ENCODE data around the gene POU6F1. TPM values are rescaled to one million over a fixed set of nuclear protein-coding genes. Genes with fewer than 3 reads are reported as not detected.

Gene POU6F1
- total RNA-seq, 1 donor from 2014 or later: 2.6 TPM

DNA sequence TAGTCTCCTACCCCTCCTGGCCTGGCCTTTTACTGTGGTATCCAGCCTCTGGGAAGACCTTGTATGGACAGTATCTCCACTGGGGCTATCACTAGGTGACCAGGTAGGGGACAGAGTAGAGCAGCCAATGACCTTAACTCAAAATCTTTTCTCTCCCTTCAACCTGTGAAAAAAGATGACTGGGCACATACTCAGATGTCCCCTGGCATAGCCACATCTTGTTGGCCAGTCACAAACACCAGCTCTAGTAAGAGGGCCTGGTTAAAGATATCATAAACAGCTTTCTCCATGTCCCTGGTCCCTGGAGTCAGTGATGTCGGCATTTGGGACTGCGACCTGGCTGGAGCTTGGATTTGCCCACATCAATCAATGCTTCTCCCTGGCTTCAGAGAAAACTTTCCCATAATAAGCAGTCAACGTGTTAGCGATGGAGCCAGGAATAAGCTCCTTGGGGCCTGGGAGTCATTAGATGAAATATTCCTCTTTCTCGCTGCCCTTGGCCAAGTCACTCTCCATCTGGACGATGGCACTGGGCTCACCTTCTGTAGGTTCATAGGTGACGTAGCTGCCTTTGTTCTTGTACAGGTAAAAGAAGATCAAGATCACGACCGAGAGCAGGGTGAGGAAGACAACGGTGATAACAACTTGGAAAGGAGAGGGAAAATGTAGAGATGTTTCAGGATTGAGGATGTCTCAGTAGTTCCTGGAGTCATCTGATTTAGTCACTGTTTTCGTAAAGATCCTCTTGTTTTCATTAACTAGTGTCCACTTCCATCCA, 27.8 kb upstream of the POU6F1 start:
- no peaks in the 10 kb centered on the region for H3K9me3 ChIP-seq (ENCODE audit: control insufficient read depth in 3 of 3, low read length in 3 of 3)
- no peak overlapping the region for H3K4me3 ChIP-seq (ENCODE audit: low read length in 3 of 3)
- no peaks in the 10 kb centered on the region for H3K27me3 ChIP-seq (ENCODE audit: control insufficient read depth in 3 of 3, insufficient read depth in 3 of 3, low read length in 3 of 3)
- H3K27ac ChIP-seq (ENCODE audit: low read depth, low read length): no peak overlapping the region
- peaks cover 8 to 11% (median 10%) of the 10 kb centered on the region in 3 donors for H3K4me1 ChIP-seq (ENCODE audit: control insufficient read depth in 3 of 3, insufficient read depth in 3 of 3, low read length in 3 of 3)
- peaks cover 22 to 33% (median 25%) of the 10 kb centered on the region in 3 donors for H3K36me3 ChIP-seq (ENCODE audit: control insufficient read depth in 3 of 3, insufficient read depth in 3 of 3, low read length in 3 of 3)
- H3K9ac ChIP-seq (ENCODE audit: low read depth in 1 of 3, low read length in 3 of 3): no peak overlapping the region

DNA sequence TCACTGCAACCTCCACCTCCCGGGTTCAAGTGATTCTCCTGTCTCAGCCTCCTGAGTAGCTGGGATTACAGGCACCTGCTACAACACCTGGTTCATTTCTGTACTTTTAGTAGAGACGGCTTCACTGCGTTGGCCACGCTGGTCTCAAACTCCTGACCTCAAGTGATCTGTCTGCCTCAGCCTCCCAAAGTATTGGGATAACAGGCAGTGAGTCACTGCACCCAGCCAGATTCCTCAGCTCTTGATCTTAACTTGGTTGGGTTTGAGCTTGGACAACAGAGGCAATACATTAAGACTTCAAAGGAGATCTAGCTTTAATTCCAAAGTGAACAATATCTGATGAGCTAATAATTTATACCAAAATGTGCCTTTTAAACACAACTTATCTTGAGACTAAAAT, 26.4 kb upstream of the POU6F1 start:
- Histone ChIP-seq H3K27me3 (ENCODE audit: control insufficient read depth in 3 of 3, insufficient read depth in 3 of 3, low read length in 3 of 3) (no peaks in the 10 kb centered on the region), H3K36me3 (ENCODE audit: control insufficient read depth in 3 of 3, insufficient read depth in 3 of 3, low read length in 3 of 3) (peaks cover 29 to 43% (median 33%) of the 10 kb centered on the region in 3 donors), H3K9ac (ENCODE audit: low read depth in 1 of 3, low read length in 3 of 3) (no peak overlapping the region), H3K4me3 (ENCODE audit: low read length in 3 of 3) (no peak overlapping the region), H3K9me3 (ENCODE audit: control insufficient read depth in 3 of 3, low read length in 3 of 3) (no peaks in the 10 kb centered on the region), H3K4me1 (ENCODE audit: control insufficient read depth in 3 of 3, insufficient read depth in 3 of 3, low read length in 3 of 3) (peaks cover 16 to 21% (median 19%) of the 10 kb centered on the region in 3 donors), H3K27ac (ENCODE audit: low read depth, low read length) (no peak overlapping the region)

DNA sequence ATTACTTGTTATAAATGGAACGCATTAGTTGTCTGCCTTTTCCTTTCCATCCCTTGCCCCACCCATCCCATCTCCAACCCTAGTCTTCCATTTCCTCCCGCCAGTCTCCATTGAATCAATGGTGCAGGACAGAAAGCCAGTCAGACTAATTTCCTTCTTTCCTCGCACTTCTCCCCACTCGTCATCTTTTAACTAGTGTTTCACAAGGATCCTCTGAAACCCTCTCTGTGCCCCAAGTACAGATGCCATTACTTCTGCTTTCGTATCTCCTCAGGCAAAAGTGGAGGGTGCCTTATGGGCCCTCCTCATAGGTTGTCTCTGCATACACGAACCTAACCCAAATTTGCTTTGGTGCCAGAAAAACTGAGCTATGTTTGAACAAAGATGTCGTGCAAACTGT, 25.0 kb upstream of the POU6F1 start:
- no peak overlapping the region for H3K9ac ChIP-seq (ENCODE audit: low read depth in 1 of 3, low read length in 3 of 3)
- H3K27ac ChIP-seq (ENCODE audit: low read depth, low read length): no peak overlapping the region
- H3K9me3 ChIP-seq (ENCODE audit: control insufficient read depth in 3 of 3, low read length in 3 of 3): no peaks in the 10 kb centered on the region
- H3K27me3 ChIP-seq (ENCODE audit: control insufficient read depth in 3 of 3, insufficient read depth in 3 of 3, low read length in 3 of 3): no peaks in the 10 kb centered on the region
- H3K4me1 ChIP-seq (ENCODE audit: control insufficient read depth in 3 of 3, insufficient read depth in 3 of 3, low read length in 3 of 3): peaks cover 20 to 30% (median 25%) of the 10 kb centered on the region in 3 donors
- H3K36me3 ChIP-seq (ENCODE audit: control insufficient read depth in 3 of 3, insufficient read depth in 3 of 3, low read length in 3 of 3): peaks cover 29 to 43% (median 36%) of the 10 kb centered on the region in 3 donors
- no peak overlapping the region for H3K4me3 ChIP-seq (ENCODE audit: low read length in 3 of 3)

DNA sequence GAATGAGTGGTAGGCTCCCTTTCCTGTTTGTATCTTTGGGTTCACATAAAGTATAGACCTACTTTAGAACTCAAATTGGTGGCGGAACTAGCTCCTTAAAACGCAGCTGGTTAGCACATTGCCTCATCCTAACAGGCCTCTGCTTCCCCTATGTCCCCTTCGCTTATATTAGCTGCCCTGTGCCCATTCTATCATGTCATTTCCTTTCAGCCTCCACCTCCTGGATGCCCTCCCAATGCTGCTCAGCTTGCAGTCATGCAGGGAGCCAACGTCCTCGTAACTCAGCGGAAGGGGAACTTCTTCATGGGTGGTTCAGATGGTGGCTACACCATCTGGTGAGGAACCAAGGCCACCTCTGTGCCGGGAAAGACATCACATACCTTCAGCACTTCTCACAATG, 24.3 kb upstream of the POU6F1 start:
- Histone ChIP-seq H3K36me3 (ENCODE audit: control insufficient read depth in 3 of 3, insufficient read depth in 3 of 3, low read length in 3 of 3) (peaks cover 29 to 43% (median 36%) of the 10 kb centered on the region in 3 donors), H3K4me1 (ENCODE audit: control insufficient read depth in 3 of 3, insufficient read depth in 3 of 3, low read length in 3 of 3) (peaks cover 15 to 26% (median 18%) of the 10 kb centered on the region in 3 donors), H3K27ac (ENCODE audit: low read depth, low read length) (no peak overlapping the region)

DNA sequence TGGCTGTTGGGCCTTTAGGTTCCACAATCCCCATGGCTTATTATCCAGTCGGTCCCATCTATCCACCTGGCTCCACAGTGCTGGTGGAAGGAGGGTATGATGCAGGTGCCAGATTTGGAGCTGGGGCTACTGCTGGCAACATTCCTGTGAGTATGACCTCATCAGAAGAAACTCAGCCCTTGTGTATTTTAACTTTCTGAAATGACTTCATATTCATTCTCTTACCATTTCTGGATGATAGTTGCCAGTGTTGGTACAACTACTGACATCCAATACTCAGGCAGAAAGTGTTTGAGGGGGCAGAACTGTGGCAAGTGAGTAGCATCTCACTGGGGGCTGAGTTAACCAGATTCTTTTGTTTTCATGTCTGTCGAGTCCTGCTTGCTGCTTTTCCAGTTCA, 23.1 kb upstream of the POU6F1 start:
- Histone ChIP-seq H3K36me3 (ENCODE audit: control insufficient read depth in 3 of 3, insufficient read depth in 3 of 3, low read length in 3 of 3) (peaks cover 29 to 42% (median 36%) of the 10 kb centered on the region in 3 donors), H3K9ac (ENCODE audit: low read depth in 1 of 3, low read length in 3 of 3) (no peak overlapping the region), H3K4me3 (ENCODE audit: low read length in 3 of 3) (no peak overlapping the region), H3K4me1 (ENCODE audit: control insufficient read depth in 3 of 3, insufficient read depth in 3 of 3, low read length in 3 of 3) (peaks cover 15 to 26% (median 18%) of the 10 kb centered on the region in 3 donors), H3K9me3 (ENCODE audit: control insufficient read depth in 3 of 3, low read length in 3 of 3) (no peaks in the 10 kb centered on the region), H3K27ac (ENCODE audit: low read depth, low read length) (no peak overlapping the region), H3K27me3 (ENCODE audit: control insufficient read depth in 3 of 3, insufficient read depth in 3 of 3, low read length in 3 of 3) (no peaks in the 10 kb centered on the region)

More for the DNA sequence above, 24.3 kb upstream of the POU6F1 start:
- H3K9ac ChIP-seq (ENCODE audit: low read depth in 1 of 3, low read length in 3 of 3): no peak overlapping the region
- no peak overlapping the region for H3K4me3 ChIP-seq (ENCODE audit: low read length in 3 of 3)
- no peaks in the 10 kb centered on the region for H3K27me3 ChIP-seq (ENCODE audit: control insufficient read depth in 3 of 3, insufficient read depth in 3 of 3, low read length in 3 of 3)
- no peaks in the 10 kb centered on the region for H3K9me3 ChIP-seq (ENCODE audit: control insufficient read depth in 3 of 3, low read length in 3 of 3)

DNA sequence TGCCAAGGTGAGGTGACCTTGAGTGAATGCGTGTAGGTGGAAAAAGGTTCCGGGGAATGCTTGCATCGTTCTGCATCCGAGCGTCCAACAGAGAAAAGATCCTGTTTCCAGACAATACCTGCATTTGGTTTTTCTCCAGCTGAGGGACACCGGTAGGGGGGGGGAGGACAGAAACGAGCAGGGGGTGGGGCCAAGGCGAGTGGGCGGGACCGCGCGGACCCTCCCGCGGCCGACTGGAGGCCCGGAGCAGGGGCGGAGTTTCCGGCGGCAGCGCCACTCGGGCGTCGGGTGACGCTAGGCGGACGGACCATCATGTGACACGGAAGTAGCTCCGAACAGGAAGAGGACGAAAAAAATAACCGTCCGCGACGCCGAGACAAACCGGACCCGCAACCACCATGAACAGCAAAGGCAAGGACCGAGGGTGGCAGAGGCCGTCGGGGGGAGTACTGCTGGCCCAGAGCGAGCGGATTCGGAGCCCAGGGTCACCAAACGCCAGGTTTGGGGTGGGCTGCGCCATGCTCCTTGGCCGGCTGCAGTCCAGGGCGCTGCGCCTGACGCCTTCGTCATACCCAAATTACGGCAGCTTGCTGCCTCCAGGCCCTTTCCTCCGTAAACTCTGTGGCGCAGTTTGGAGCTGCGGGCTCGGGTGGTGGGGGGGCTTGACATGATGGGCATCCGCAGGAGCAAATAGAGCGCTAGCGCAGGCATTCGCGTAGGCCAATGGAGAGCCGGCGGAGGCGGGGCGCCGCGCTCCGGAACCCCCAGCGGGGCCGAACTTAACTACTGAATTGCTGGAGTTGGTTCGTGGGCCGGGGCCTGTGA, 20.9 kb upstream of the POU6F1 start, which contains the start of gene DAZAP2:
Gene DAZAP2 (plus strand): TSS at position 317 of the 825 bp plus-strand sequence. CDS start 82 bp downstream, at position 399.
- H3K9me3 ChIP-seq (ENCODE audit: control insufficient read depth in 3 of 3, low read length in 3 of 3): no peaks in the 10 kb centered on the region
- H3K27me3 ChIP-seq (ENCODE audit: control insufficient read depth in 3 of 3, insufficient read depth in 3 of 3, low read length in 3 of 3): no peaks in the 10 kb centered on the region
- H3K27ac ChIP-seq (ENCODE audit: low read depth, low read length): peak within 1 kb of the TSS; percentile 100
- H3K36me3 ChIP-seq (ENCODE audit: control insufficient read depth in 3 of 3, insufficient read depth in 3 of 3, low read length in 3 of 3): peaks cover 29 to 33% (median 31%) of the 10 kb centered on the region in 3 donors
- peak within 1 kb of the TSS; percentile 100 for H3K9ac ChIP-seq (ENCODE audit: low read depth in 1 of 3, low read length in 3 of 3)
- H3K4me1 ChIP-seq (ENCODE audit: control insufficient read depth in 3 of 3, insufficient read depth in 3 of 3, low read length in 3 of 3): peaks cover 15 to 26% (median 18%) of the 10 kb centered on the region in 3 donors
- H3K4me3 ChIP-seq (ENCODE audit: low read length in 3 of 3): peak within 1 kb of the TSS; percentile 97 to 100 (median 100)

DNA sequence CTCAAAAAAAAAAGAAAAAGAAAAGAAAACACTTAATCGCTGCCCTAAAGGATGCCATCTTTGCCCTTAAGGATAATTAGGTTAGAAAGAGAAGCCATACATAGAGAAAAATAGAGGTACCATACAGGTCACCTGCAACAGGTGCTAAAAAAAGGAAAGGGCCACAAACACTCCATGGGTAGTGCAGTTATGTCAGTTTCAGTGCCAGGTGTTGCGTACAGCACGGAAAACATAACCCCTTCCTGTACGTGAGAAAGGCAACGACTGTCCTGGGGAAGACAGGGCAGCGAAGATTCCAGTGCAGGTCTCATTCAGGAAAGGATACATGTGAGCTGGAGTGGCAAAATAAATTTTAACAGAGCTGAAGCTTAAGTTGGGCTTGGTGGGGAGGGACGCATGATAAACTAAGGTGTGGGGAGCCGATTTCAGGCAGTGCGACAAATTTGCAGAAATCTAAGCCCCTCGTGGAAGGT, 20.2 kb upstream of the POU6F1 start:
- Histone ChIP-seq H3K36me3 (ENCODE audit: control insufficient read depth in 3 of 3, insufficient read depth in 3 of 3, low read length in 3 of 3) (peaks cover 29 to 31% (median 29%) of the 10 kb centered on the region in 3 donors), H3K27me3 (ENCODE audit: control insufficient read depth in 3 of 3, insufficient read depth in 3 of 3, low read length in 3 of 3) (no peaks in the 10 kb centered on the region), H3K9me3 (ENCODE audit: control insufficient read depth in 3 of 3, low read length in 3 of 3) (no peaks in the 10 kb centered on the region), H3K9ac (ENCODE audit: low read depth in 1 of 3, low read length in 3 of 3) (peak overlapping the region; percentile 83 to 100 (median 100)), H3K27ac (ENCODE audit: low read depth, low read length) (peak overlapping the region; percentile 100), H3K4me1 (ENCODE audit: control insufficient read depth in 3 of 3, insufficient read depth in 3 of 3, low read length in 3 of 3) (peaks cover 15 to 26% (median 18%) of the 10 kb centered on the region in 3 donors), H3K4me3 (ENCODE audit: low read length in 3 of 3) (peak overlapping the region; percentile 89 to 100 (median 95))

DNA sequence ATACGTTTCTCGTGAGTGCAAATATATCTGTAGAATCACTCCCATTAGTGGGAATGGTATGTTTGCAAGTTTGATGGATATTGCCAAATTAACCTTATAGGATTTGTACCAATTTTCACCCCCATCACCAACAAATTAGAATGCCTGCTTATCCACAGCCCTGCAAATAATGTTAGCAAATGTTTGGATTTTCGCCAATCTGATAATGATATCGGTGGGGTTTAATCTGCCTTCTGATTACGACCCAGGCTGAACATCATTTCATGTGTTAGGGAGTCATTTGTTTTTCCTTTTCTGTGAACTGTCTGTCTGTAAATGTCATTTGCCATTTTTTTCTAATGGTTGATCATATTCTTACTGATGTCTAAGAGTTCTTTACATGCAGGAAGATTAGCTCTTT, 16.7 kb upstream of the POU6F1 start:
- Histone ChIP-seq H3K36me3 (ENCODE audit: control insufficient read depth in 3 of 3, insufficient read depth in 3 of 3, low read length in 3 of 3) (peaks cover 0 to 3% (median 0%) of the 10 kb centered on the region in 3 donors), H3K27me3 (ENCODE audit: control insufficient read depth in 3 of 3, insufficient read depth in 3 of 3, low read length in 3 of 3) (no peaks in the 10 kb centered on the region), H3K27ac (ENCODE audit: low read depth, low read length) (no peak overlapping the region)

DNA sequence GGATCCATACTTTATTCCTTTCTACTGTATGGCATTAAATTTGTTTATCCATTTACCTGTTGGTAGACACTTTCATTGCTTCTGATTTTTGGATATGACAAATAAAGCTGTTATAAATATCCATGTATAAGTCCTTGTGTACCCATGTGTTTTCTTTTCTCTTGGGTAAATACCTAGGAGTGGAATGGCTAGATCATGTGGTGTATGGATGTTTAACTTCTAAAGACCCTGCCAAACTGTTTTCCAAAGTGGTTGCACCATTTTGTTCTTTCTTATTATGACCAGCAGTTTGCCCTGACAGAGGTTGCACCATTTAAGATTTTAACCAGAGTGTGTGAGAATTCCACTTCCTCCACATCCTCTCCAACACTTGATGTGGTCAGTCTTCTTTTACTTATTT, 14.8 kb upstream of the POU6F1 start:
- Histone ChIP-seq H3K27ac (ENCODE audit: low read depth, low read length) (no peak overlapping the region), H3K4me3 (ENCODE audit: low read length in 3 of 3) (no peak overlapping the region), H3K36me3 (ENCODE audit: control insufficient read depth in 3 of 3, insufficient read depth in 3 of 3, low read length in 3 of 3) (no peaks in the 10 kb centered on the region), H3K9ac (ENCODE audit: low read depth in 1 of 3, low read length in 3 of 3) (no peak overlapping the region), H3K4me1 (ENCODE audit: control insufficient read depth in 3 of 3, insufficient read depth in 3 of 3, low read length in 3 of 3) (no peaks in the 10 kb centered on the region), H3K27me3 (ENCODE audit: control insufficient read depth in 3 of 3, insufficient read depth in 3 of 3, low read length in 3 of 3) (no peaks in the 10 kb centered on the region), H3K9me3 (ENCODE audit: control insufficient read depth in 3 of 3, low read length in 3 of 3) (no peaks in the 10 kb centered on the region)

More for the DNA sequence above, 16.7 kb upstream of the POU6F1 start:
- Histone ChIP-seq H3K9me3 (ENCODE audit: control insufficient read depth in 3 of 3, low read length in 3 of 3) (no peaks in the 10 kb centered on the region), H3K4me3 (ENCODE audit: low read length in 3 of 3) (no peak overlapping the region), H3K4me1 (ENCODE audit: control insufficient read depth in 3 of 3, insufficient read depth in 3 of 3, low read length in 3 of 3) (peaks cover 4 to 9% (median 6%) of the 10 kb centered on the region in 3 donors), H3K9ac (ENCODE audit: low read depth in 1 of 3, low read length in 3 of 3) (no peak overlapping the region)

Data from skeletal muscle tissue (tissue), 4 donors.